ENCODE results near the gene FMN1.

DNA sequence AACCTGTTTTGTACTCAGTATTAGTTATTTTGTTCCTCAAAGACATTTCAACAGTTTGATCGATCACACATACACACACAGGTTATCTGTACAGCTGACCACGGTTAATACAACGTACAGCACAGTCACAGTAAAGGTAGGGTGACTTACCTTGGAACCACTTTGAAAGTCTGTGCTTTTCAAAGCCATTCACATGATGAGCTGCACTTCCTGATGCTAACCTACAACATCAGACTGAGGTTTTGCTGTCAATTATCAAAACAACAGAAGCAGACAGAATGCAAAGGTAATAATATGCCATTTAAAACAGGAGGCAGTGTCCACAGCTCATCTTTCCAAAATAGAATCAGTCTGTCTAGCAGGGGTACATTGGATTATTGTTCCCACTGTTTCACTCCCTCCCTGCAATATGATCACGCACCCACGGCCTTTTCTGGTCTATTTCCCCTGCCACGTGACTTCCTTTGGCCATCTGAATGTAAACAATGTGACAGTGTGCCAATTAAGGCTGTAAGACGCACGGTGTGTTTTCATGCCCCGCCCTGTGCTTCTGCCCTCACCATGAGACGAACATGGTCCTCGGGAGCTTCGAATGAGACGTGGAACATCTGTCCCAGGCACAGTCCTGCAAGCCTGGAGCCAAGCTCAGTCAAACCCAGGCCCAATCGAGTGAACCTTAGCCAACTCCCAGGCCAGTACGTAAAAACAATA, 102.4 kb downstream of the FMN1 start:
- TF ChIP-seq POLR2A (IDR thresholded peaks at IDR 0.05) = no peak
- TF ChIP-seq, protein P1, sequence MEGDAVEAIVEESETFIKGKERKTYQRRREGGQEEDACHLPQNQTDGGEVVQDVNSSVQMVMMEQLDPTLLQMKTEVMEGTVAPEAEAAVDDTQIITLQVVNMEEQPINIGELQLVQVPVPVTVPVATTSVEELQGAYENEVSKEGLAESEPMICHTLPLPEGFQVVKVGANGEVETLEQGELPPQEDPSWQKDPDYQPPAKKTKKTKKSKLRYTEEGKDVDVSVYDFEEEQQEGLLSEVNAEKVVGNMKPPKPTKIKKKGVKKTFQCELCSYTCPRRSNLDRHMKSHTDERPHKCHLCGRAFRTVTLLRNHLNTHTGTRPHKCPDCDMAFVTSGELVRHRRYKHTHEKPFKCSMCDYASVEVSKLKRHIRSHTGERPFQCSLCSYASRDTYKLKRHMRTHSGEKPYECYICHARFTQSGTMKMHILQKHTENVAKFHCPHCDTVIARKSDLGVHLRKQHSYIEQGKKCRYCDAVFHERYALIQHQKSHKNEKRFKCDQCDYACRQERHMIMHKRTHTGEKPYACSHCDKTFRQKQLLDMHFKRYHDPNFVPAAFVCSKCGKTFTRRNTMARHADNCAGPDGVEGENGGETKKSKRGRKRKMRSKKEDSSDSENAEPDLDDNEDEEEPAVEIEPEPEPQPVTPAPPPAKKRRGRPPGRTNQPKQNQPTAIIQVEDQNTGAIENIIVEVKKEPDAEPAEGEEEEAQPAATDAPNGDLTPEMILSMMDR (IDR thresholded peaks at IDR 0.05) = no peak
